ENCODE measurements around the gene SLC17A1. TPM values are rescaled to one million over a fixed set of nuclear protein-coding genes. Genes with fewer than 3 reads are reported as not detected.

The SLC17A1 gene
- total and polyA plus RNA-seq, 2 donors (not counting 3 experiments of a cell fraction or from before 2014, with no cell fraction given): not detected

GRCh38 chr6:25835442-25836283 lies 3.8 kb upstream of the SLC17A1 start:
- CTCF ChIA-PET: interaction anchor here (1.3 kb wide), 1 partner anchor 42 kb away, joined by 3 read pairs; no protein-coding TSS in a partner anchor
- no peaks in the 10 kb centered on the region for H3K36me3 ChIP-seq (ENCODE audit: control insufficient read depth in 2 of 2, extremely low read depth in 1 of 2, insufficient read depth in 2 of 2, low read length in 2 of 2)
- no peak overlapping the region for H3K27ac ChIP-seq (ENCODE audit: insufficient read depth, low read depth, low read length)
- no peaks in the 10 kb centered on the region for H3K27me3 ChIP-seq (ENCODE audit: control insufficient read depth in 2 of 2, insufficient read depth in 2 of 2, low read length in 2 of 2)
- no peaks in the 10 kb centered on the region for H3K9me3 ChIP-seq (replicated peaks; ENCODE audit: control insufficient read depth, insufficient read depth, low read length)
- no peaks in the 10 kb centered on the region for H3K79me2 ChIP-seq (ENCODE audit: control insufficient read depth, insufficient read depth, low read length)
- DNase-seq (ENCODE audit: low read depth, low spot score) (peak; percentile 90), FAIRE-seq (peak; percentile 44)
- H3K4me1 ChIP-seq (ENCODE audit: control insufficient read depth, extremely low read depth, insufficient read depth, low read length): no peaks in the 10 kb centered on the region
- BruUV-seq (replicated peaks): no TSS peak
- no peaks in the 10 kb centered on the region for H4K20me1 ChIP-seq (replicated peaks; ENCODE audit: control insufficient read depth, extremely low read depth, insufficient read depth, low read length)
- dilution Hi-C loops (cut with MboI; ENCODE audit: extremely low pct_ligation_motif_present, low sequenced_read_pairs): no loop called here
- intact Hi-C loops (cut with micrococcal nuclease): no loop called here
- POLR2A ChIA-PET: interaction anchor here (0.6 kb wide), 1 partner anchor 18 kb away, joined by 6 read pairs; no protein-coding TSS in a partner anchor
- TF ChIP-seq MYC (IDR thresholded peaks at IDR 0.05; ENCODE audit: low read depth, low read length): no peak
- TF ChIP-seq EZH2 (IDR thresholded peaks at IDR 0.05; ENCODE audit: borderline replicate concordance, low read depth, low read length, severe bottlenecking): no peak
- TF ChIP-seq, protein P1, sequence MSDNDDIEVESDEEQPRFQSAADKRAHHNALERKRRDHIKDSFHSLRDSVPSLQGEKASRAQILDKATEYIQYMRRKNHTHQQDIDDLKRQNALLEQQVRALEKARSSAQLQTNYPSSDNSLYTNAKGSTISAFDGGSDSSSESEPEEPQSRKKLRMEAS (IDR thresholded peaks at IDR 0.05; ENCODE audit: insufficient read depth, insufficient read length): no peak
- no peak for TF ChIP-seq CTCF (IDR thresholded peaks at IDR 0.05; ENCODE audit: extremely low read depth in 1 of 2, insufficient read depth in 1 of 2, low read depth in 1 of 2, low read length in 2 of 2)
- TF ChIP-seq POLR2AphosphoS5 (IDR thresholded peaks at IDR 0.05; ENCODE audit: insufficient read depth, low read depth, low read length): no peak
- H3K4me3 ChIP-seq (replicated peaks in 1 of 3; ENCODE audit: insufficient read depth in 1 of 3, low read depth in 1 of 3, low read length in 3 of 3): no peak overlapping the region
- no peaks in the 10 kb centered on the region for H3K9me1 ChIP-seq (replicated peaks; ENCODE audit: control insufficient read depth, extremely low read depth, insufficient read depth, low read length)
- H3K9ac ChIP-seq (replicated peaks; ENCODE audit: extremely low read depth, insufficient read depth, low read length): no peak overlapping the region
- no peak overlapping the region for H3K4me2 ChIP-seq (ENCODE audit: insufficient read depth, low read length)
- peak overlapping the region; percentile 1 for H2AFZ ChIP-seq (ENCODE audit: low read depth, low read length)

All from endothelial cell of umbilical vein (primary cell).